HG03460 (cell line): ENCODE data around the gene MYH6.
"Not testable (repeated sequence)": the region's sequence is repeated elsewhere in the genome, so short reads cannot be mapped to it uniquely, and the experiment has no call there.

Experiments used
- ATAC-seq: cut with Tn5 transposase; IDR thresholded peaks from one replicate; pipeline ENCODE4 v1.9.1; 2021; ENCODE audit not compliant: unreplicated experiment

MYH6 gene

GRCh38 chr14:23436327-23437132, 28.5 kb upstream of the MYH6 start:
- no peak for ATAC-seq

DNA sequence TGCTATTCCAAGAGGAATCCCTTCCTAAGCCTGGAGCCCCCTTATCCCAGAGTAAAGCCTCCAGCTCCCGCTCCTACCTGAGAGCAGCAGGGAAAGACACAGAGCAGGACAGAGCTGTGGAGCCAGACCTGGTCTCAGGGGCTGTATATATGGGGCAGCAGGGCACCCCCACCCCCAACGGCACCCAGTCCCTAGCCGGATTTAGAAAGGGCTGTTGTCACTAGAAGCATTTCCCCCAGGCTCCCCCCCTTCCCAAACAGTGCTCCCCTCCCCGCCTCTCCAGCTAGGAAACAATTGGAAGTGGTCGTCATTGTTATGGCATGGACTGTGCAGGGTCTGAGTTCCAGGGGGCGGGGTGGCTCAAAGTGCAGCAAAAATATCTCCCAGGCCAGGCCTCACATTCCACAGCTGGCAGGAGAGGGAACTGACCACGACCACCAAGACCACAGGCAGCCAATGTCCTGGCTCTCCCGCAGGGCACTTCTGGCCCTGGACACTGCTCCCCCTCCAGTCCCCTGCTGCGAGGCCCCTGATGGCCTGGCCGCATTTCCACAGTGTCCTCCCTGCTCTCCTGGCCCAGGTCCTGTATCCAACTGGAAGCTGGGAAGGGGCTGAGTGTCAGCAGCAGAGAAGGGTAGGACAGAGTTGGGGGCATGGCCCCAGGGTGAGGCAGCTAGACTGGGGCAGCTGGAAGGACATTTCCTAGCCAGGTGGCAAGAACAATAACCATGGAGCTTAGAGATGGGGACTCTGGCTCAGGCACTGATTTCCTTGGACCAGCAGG, 27.7 kb upstream of the MYH6 start, which contains the start of gene MYH7:
Gene MYH7 (minus strand): TSS at position 118 of the 784 bp plus-strand sequence. CDS start 1,928 bp downstream, outside the sequence.
- no peak for ATAC-seq

DNA sequence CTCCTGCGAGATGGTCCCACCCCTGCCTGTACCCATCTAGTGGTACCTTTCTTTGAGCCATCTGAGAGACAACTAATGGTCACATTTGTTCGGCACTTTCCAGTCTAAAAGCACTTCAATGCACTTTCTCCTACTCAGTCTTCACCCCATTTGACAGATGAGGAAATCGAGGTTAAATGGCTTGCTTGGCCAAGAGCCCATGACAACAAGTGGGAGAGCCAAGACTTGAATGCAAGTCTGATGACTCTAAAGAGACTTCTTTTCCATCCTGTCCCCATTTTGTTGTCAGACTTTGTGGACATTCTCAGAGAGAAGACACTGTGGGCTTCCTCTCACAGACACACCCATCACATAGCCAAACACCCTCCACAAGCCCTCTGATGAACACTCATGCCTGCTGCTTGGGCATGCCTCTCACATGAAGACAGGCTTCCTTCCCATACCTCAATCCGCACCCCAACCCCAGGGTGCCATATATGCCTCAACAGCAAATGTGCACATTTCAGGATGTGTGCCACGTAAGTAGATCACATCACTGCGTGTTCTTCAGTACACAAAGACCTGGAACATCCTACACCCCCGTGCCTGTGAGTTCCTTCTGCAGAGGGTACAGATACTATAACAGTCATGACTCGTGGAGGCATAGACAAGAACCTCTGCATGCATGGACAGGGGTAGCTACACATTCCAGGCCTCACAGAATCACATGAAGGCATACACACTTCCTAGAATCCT, 26.6 kb upstream of the MYH6 start:
- no peak for ATAC-seq

DNA sequence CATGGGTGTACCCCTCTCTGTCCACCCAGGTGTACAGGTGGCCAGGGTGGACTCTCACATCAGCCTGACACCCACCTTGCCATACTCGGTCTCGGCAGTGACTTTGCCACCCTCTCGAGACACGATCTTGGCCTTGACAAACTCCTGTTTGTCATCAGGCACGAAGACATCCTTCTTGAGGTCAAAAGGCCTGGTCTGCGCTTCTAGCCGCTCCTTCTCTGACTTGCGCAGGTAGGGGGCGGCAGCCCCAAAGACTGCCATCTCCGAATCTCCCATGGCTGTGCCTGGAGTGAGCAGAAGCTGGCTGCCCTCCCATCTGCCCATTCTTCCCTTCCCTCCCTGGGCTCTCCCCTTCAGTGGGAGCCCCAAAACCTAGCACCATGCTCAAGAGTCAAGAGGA, 25.4 kb upstream of the MYH6 start:
- ATAC-seq: no peak

DNA sequence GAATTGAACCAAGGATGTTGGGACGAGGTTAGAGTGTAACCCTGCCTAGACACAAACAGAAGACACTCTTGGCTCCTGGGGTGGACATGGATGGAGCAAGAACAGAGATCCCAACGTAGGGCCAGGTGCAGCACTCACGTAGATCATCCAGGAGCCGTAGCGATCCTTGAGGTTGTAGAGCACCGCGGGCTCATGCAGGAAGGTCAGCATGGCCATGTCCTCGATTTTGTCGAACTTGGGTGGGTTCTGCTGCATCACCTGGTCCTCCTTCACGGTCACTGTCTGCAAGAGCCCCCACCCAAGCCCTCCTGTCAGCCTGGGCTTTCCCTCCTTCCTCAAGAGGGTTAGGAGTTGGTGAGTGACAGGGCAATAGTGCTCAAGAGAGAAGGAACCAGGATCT, 24.9 kb upstream of the MYH6 start:
- ATAC-seq: no peak

DNA sequence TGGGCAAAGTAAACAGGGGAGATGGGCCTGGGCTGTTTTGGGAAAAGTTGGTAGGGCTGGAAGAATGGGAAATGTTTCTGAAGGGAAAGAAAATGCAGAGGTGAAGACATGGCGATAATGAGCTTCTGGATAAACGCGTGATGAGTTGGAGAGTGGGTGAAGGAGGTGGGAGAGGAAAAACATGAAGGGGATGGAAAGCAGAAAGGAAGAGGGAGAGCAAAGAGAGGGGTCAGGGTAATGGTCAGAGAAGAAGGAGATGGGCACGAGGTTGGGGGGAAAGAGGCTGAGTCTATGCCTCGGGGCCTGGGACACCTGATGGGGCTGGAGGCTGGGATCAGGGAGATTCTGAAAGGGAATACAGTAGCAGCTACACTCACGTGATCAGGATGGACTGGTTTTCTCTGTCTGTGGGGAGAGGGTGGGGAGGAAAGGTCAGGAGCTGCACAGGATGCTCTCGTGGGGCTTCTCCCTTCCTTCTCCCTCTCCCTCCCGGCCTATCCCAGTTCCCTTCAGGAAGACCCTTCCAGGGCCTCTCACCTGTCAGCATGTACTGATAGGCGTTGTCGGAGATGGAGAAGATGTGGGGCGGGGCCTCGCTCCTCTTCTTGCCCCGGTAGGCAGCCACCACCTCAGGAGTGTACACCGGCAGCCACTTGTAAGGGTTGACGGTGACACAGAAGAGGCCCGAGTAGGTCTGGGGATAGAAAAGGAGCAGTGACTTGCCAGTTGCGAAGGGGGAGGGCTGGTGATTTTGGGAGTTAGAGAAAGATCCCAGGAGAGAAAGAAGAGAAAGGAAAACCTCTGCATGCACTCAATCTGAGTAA, 24.2 kb upstream of the MYH6 start:
- no peak for ATAC-seq

DNA sequence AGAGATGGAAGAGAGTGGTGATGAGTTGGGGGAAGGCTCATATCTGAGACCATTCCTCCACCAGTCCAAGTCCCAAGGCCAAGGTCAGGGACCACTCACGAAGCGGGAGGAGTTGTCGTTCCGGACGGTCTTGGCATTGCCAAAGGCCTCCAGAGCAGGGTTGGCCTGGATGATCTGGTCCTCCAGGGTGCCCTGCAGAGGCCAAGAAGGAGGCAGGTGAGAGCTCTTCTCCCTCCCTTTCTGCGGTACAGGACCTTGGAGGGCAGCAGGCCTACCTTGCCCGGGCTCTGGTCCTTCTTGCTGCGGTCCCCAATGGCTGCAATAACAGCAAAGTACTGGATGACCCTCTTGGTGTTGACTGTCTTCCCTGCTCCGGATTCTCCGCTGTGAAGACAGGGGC, 23.4 kb upstream of the MYH6 start:
- ATAC-seq: no peak

DNA sequence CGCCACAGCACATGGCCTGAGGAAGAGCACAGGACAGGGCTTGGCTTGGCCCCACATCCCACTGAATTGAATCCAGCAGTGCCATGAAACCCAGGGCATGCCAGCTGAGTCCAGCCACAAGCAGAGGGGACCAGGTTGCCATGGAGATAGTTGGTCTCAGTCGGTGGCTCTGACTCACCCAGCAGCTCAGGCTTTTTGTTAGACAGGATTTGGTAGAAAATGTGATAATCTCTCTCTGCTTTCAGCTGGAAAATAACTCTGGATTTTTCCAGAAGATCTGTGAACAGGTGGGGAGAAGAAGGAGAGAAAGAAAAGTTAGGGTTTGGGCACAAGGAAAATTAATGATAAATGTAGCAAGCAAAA, 22.6 kb upstream of the MYH6 start:
- no peak for ATAC-seq

- no peak for ATAC-seq
Observed at GRCh38 chr14:23430016-23430722, 22.1 kb upstream of the MYH6 start.

DNA sequence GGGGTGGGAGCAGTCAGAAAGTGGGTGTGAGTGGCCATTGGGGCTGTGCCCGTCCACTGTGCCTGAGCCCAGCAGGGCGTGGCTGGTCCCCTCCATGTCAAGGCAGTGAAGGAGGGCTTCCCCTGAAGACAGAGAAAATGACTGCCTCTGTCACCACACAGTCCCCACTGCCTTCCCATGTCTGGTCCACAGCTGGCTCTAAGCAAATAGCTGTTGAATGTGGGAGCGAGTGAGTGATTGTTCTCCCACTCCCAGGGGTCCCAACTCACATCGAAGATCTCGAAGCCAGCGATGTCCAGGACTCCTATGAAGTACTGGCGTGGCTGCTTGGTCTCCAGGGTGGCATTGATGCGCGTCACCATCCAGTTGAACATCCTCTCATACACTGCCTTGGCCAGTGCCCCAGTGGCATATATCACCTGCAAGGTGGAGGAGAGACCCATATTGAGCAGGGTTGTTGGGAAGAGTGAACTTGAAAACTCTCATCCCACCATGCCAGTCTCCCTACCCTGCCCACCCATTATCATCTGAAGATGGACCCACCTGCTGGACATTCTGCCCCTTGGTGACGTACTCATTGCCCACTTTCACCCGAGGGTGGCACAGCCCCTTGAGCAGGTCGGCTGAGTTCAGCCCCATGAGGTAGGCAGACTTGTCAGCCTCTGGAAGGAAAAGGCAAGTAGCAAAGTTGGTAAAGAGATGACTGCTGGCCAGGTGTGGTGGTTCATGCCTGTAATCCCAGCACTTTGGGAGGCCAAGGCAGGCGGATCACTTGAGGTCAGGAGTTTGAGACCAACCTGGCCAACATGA, 20.8 kb upstream of the MYH6 start:
- no peak for ATAC-seq

DNA sequence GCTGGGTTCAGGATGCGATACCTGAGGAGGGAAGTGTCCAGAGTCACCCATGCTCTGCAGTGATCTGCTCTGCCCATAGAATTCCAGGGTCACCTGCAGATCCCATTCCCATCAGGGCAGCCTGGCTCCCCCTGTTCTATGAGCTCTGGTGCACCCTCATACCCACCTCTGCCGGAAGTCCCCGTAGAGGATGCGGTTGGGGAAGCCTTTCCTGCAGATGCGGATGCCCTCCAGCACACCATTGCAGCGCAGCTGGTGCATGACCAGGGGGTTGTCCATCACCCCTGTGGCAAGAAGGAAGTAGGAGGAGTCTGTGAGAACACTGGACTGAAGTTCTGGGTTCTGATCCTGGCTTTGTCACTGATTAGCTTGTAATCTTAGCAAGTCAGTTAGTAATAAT, 17.7 kb upstream of the MYH6 start:
- ATAC-seq: not testable (repeated sequence)

GRCh38 chr14:23425169-23425568, 17.1 kb upstream of the MYH6 start:
- no peak for ATAC-seq

DNA sequence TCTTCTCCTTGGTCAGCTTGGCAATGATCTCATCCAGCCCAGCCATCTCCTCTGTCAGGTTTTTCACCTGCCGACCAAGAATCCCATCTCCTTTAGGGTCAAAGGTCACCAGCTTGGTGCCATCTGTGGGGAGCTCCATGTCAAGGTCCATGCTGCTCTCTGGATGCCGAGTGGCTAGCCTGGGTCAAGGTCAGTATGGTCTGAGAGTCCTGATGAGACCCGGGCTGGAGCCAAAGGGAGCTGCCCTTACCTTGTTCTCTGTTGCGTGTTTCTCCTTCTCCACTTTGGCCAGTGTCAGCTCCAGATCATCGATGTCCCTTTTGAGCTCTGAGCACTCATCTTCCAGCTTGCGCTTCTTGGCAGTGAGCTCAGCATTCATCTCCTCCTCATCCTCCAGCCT, 15.6 kb upstream of the MYH6 start:
- no peak for ATAC-seq

- ATAC-seq: no peak
Observed at GRCh38 chr14:23421594-23421993, 13.5 kb upstream of the MYH6 start.

DNA sequence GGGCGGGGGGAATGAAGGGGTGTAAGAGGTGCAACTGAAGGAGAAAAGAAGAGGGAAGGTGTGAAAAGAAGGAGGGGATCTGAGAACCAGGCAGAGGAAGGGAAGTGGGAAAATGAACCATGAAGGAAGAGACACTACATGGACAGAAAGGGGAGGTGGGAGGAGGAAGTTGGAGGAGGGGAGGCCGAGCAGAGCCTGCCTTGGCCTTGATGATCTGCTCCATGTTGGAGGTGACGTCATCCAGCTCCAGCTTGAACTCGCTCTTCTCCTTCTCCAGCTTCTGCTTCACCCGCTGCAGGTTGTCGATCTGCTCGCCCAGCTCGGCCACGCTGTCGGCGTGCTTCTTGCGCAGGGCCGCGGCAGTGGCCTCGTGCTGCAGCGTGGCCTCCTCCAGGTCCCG, 11.6 kb upstream of the MYH6 start:
- not testable (repeated sequence) for ATAC-seq

- no peak for ATAC-seq
Observed at GRCh38 chr14:23418021-23418420, 9.9 kb upstream of the MYH6 start.

DNA sequence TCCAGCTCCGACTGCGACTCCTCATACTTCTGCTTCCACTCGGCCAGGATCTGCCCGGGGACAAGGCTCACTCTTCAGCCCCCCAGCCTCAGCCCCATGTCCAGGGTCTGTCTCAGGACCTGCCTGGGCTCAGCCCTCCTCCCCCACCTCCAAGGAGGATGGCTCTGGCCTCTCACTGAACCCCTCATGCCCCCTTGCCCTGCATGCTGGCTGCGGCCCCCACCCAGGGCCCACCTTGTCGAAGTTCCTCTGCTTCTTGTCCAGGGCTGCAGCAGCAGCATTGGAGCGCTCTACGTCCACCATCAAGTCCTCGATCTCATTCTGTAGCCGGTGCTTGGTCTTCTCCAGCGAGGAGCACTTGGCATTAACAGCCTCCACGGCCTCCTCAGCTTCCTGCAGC, 9.2 kb upstream of the MYH6 start:
- ATAC-seq: not testable (repeated sequence)

DNA sequence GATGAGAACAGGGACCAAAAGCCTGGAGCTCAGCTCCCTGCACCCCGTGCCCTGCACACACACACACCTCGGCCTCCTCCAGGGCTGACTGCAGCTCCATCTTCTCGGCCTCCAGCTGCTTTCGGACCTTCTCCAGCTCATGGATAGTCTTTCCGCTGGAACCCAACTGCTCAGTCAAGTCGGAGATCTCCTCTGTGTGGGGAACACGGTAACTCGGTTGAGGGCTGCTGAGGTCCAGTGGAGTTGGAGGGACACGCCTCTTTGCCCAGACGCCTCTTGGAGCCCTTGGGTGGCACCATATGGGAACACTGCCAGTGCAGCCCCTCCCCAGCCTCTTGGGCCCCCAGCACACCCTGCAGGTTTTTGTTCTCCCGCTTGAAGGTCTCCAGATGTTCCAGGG, 8.7 kb upstream of the MYH6 start:
- no peak for ATAC-seq
